ENCODE data around the gene OR10T2. TPM values are rescaled to one million over a fixed set of nuclear protein-coding genes. Genes with fewer than 3 reads are reported as not detected.

OR10T2 gene
- total and polyA plus RNA-seq, 2 of the 13 experiments (the other 11 are each of a cell fraction or from before 2014, with no cell fraction given): not detected

- Histone ChIP-seq H3K79me2 (ENCODE audit: insufficient read depth, low read length) (no peaks in the 10 kb centered on the region), H3K9me3 (ENCODE audit: low read length) (peaks cover 54% of the 10 kb centered on the region), H3K4me3 (replicated peaks in 1 of 3; ENCODE audit: insufficient read depth in 1 of 3, low read depth in 2 of 3, low read length in 3 of 3) (no peak overlapping the region), H3K9ac (ENCODE audit: insufficient read depth, low read depth, low read length) (no peak overlapping the region), H3K4me1 (ENCODE audit: insufficient read depth, low read length) (no peaks in the 10 kb centered on the region), H3K4me2 (ENCODE audit: low read depth, low read length) (no peak overlapping the region), H4K20me1 (ENCODE audit: insufficient read depth, low read length) (no peaks in the 10 kb centered on the region), H2AFZ (ENCODE audit: low read length) (no peak overlapping the region), H3K36me3 (replicated peaks in 1 of 2; ENCODE audit: control insufficient read depth in 1 of 2, insufficient read depth in 2 of 2, low read length in 2 of 2) (no peaks in the 10 kb centered on the region), H3K27ac (ENCODE audit: extremely low read length, insufficient read depth, low read length) (no peak overlapping the region), H3K27me3 (ENCODE audit: control insufficient read depth in 1 of 2, insufficient read depth in 2 of 2, low read length in 2 of 2) (no peaks in the 10 kb centered on the region)
- ATAC-seq (no peak), DNase-seq (ENCODE audit: low spot score) (no peak), FAIRE-seq (no peak)
- POLR2A ChIA-PET: no interaction called here
- intact Hi-C loops (cut with micrococcal nuclease; ENCODE audit: unreplicated experiment) (no loop called here), in situ Hi-C loops (cut with HindIII; ENCODE audit: extremely low pct_ligation_motif_present, low pct_unique_long_range_greater_than_20kb) (no loop called here)
- WGBS (ENCODE audit: low lambda C conversion rate): 32% methylated on average over 4 of the region's 4 CpGs
- CTCF ChIA-PET (ENCODE audit: low intra/inter-chr PET ratio, low total read pairs): no interaction called here
- BruUV-seq (replicated peaks): no TSS peak
- TF ChIP-seq ZC3H4 (CRISPR knock-in tag; IDR thresholded peaks at IDR 0.05; ENCODE audit: borderline replicate concordance) (no peak), ETV5 (CRISPR knock-in tag; IDR thresholded peaks at IDR 0.05; ENCODE audit: borderline replicate concordance) (no peak), ZNF792 (CRISPR knock-in tag; IDR thresholded peaks at IDR 0.05) (no peak), AHR (CRISPR knock-in tag; IDR thresholded peaks at IDR 0.05) (no peak), MIER3 (CRISPR knock-in tag; IDR thresholded peaks at IDR 0.05; ENCODE audit: borderline replicate concordance) (no peak), ZNF547 (CRISPR knock-in tag; IDR thresholded peaks at IDR 0.05) (no peak), GPN1 (CRISPR knock-in tag; IDR thresholded peaks at IDR 0.05; ENCODE audit: borderline replicate concordance) (no peak), TGIF2 (CRISPR knock-in tag; IDR thresholded peaks at IDR 0.05) (no peak), KAT8 (CRISPR knock-in tag; IDR thresholded peaks at IDR 0.05) (no peak), ARNTL (CRISPR knock-in tag; IDR thresholded peaks at IDR 0.05) (no peak), TCF12 (IDR thresholded peaks at IDR 0.05) (no peak), TCF12 (CRISPR knock-in tag; IDR thresholded peaks at IDR 0.05) (no peak), HDAC2 (CRISPR knock-in tag; IDR thresholded peaks at IDR 0.05) (no peak), KMT2B (CRISPR knock-in tag; IDR thresholded peaks at IDR 0.05) (no peak), TAF1 (CRISPR knock-in tag; IDR thresholded peaks at IDR 0.05) (no peak)
- TF ChIP-seq, protein P1, sequence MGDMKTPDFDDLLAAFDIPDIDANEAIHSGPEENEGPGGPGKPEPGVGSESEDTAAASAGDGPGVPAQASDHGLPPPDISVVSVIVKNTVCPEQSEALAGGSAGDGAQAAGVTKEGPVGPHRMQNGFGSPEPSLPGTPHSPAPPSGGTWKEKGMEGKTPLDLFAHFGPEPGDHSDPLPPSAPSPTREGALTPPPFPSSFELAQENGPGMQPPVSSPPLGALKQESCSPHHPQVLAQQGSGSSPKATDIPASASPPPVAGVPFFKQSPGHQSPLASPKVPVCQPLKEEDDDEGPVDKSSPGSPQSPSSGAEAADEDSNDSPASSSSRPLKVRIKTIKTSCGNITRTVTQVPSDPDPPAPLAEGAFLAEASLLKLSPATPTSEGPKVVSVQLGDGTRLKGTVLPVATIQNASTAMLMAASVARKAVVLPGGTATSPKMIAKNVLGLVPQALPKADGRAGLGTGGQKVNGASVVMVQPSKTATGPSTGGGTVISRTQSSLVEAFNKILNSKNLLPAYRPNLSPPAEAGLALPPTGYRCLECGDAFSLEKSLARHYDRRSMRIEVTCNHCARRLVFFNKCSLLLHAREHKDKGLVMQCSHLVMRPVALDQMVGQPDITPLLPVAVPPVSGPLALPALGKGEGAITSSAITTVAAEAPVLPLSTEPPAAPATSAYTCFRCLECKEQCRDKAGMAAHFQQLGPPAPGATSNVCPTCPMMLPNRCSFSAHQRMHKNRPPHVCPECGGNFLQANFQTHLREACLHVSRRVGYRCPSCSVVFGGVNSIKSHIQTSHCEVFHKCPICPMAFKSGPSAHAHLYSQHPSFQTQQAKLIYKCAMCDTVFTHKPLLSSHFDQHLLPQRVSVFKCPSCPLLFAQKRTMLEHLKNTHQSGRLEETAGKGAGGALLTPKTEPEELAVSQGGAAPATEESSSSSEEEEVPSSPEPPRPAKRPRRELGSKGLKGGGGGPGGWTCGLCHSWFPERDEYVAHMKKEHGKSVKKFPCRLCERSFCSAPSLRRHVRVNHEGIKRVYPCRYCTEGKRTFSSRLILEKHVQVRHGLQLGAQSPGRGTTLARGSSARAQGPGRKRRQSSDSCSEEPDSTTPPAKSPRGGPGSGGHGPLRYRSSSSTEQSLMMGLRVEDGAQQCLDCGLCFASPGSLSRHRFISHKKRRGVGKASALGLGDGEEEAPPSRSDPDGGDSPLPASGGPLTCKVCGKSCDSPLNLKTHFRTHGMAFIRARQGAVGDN (CRISPR knock-in tag; IDR thresholded peaks at IDR 0.05): no peak
- TF ChIP-seq, protein P2, sequence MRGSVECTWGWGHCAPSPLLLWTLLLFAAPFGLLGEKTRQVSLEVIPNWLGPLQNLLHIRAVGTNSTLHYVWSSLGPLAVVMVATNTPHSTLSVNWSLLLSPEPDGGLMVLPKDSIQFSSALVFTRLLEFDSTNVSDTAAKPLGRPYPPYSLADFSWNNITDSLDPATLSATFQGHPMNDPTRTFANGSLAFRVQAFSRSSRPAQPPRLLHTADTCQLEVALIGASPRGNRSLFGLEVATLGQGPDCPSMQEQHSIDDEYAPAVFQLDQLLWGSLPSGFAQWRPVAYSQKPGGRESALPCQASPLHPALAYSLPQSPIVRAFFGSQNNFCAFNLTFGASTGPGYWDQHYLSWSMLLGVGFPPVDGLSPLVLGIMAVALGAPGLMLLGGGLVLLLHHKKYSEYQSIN (CRISPR knock-in tag; IDR thresholded peaks at IDR 0.05; ENCODE audit: borderline replicate concordance): no peak
- TF ChIP-seq, protein P3, sequence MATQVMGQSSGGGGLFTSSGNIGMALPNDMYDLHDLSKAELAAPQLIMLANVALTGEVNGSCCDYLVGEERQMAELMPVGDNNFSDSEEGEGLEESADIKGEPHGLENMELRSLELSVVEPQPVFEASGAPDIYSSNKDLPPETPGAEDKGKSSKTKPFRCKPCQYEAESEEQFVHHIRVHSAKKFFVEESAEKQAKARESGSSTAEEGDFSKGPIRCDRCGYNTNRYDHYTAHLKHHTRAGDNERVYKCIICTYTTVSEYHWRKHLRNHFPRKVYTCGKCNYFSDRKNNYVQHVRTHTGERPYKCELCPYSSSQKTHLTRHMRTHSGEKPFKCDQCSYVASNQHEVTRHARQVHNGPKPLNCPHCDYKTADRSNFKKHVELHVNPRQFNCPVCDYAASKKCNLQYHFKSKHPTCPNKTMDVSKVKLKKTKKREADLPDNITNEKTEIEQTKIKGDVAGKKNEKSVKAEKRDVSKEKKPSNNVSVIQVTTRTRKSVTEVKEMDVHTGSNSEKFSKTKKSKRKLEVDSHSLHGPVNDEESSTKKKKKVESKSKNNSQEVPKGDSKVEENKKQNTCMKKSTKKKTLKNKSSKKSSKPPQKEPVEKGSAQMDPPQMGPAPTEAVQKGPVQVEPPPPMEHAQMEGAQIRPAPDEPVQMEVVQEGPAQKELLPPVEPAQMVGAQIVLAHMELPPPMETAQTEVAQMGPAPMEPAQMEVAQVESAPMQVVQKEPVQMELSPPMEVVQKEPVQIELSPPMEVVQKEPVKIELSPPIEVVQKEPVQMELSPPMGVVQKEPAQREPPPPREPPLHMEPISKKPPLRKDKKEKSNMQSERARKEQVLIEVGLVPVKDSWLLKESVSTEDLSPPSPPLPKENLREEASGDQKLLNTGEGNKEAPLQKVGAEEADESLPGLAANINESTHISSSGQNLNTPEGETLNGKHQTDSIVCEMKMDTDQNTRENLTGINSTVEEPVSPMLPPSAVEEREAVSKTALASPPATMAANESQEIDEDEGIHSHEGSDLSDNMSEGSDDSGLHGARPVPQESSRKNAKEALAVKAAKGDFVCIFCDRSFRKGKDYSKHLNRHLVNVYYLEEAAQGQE (IDR thresholded peaks at IDR 0.05; ENCODE audit: borderline replicate concordance in 1 of 2, low read depth in 1 of 2, low read length in 2 of 2): no peak
Measured at GRCh38 chr1:158414651-158415345, 15.5 kb upstream of the OR10T2 start.

Measured in HepG2 (cell line).